Stomach (tissue), 9 donors: ENCODE data around the gene RAPH1. TPM values are rescaled to one million over a fixed set of nuclear protein-coding genes. Genes with fewer than 3 reads are reported as not detected.

Experiments used
- DNase-seq, 2 donors: peaks; one replicate each; pipeline versions ENCODE4 v3.0.0 to v3.0.0-alpha.2; 2013 to 2019
- H3K27ac ChIP-seq, 5 donors: fragments of 200-600 bp in 4 of 5; sonication (generic) in 4 of 5; one replicate each; pipeline ENCODE4 v1.5.1; 2013 to 2019; ENCODE audit warnings: mild to moderate bottlenecking in 1 of 5, moderate library complexity in 1 of 5
- H3K27me3 ChIP-seq, 3 donors: fragments of 200-600 bp; sonication (generic); one replicate each; pipeline ENCODE4 v1.5.1; 2017 to 2019; ENCODE audit warnings: mixed run types in 1 of 3
- H3K36me3 ChIP-seq, 4 donors: fragments of 200-600 bp; sonication (generic); 1 replicate in 3 of 4; 2 replicates in 1 of 4; pipeline ENCODE4 v1.5.1; 2016 to 2019
- H3K4me1 ChIP-seq, 4 donors: fragments of 200-600 bp; sonication (generic); one replicate each; pipeline ENCODE4 v1.5.1; 2016 to 2019
- H3K4me3 ChIP-seq, 4 donors: fragments of 200-600 bp; sonication (generic) in 3 of 4; one replicate each; pipeline ENCODE4 v1.5.1; 2016 to 2019; ENCODE audit warnings: mild to moderate bottlenecking in 1 of 4
- H3K9me3 ChIP-seq, 4 donors: fragments of 200-600 bp; sonication (generic); one replicate each; pipeline ENCODE4 v1.5.1; 2016 to 2019
- EP300 ChIP-seq: sonication (generic); formaldehyde crosslinking; IDR thresholded peaks from one replicate; pipeline ENCODE4 v1.6.1; 2017; ENCODE audit warnings: antibody characterized with exemption
- POLR2A ChIP-seq, 4 donors: fragments of 450-650 bp; IDR thresholded peaks; one replicate each; pipeline ENCODE4 v1.6.1; 2016; ENCODE audit warnings: antibody characterized with exemption in 4 of 4, control low read depth in 2 of 4, mild to moderate bottlenecking in 1 of 4, moderate library complexity in 1 of 4
- POLR2AphosphoS5 ChIP-seq, 3 donors: sonication (generic); formaldehyde crosslinking; IDR thresholded peaks; one replicate each; pipeline ENCODE4 v1.6.1; 2016; ENCODE audit warnings: antibody characterized with exemption in 3 of 3
- WGBS, 5 donors: extraction: QIAGEN DNeasy Blood & Tissue Kit in 3 of 5; methylation state at CpG; one replicate each; pipeline versions ENCODE4 v1.1.5 to v1.1.7; 2013 to 2018; 5-methylcytosine and 5-hydroxymethylcytosine counted together
- intact Hi-C: fragments of 100-400 bp; cut with DNase I; formaldehyde crosslinking; loops from one replicate; pipeline ENCODE4 v1.15.1; 2023; ENCODE audit warnings: low total_unique reads
- polyA plus RNA-seq, 3 donors: library from polyadenylated mRNA; stranded (reverse); fragments of 200-250 nt; gene quantifications; one replicate each; pipeline ENCODE4 v1.2.3, GENCODE V29; 2013
- total RNA-seq, 5 donors: library from RNA; depleted of rRNA; stranded (reverse); fragments of >200 nt; gene quantifications; one replicate each; pipeline versions ENCODE4 v1.1.0 to v1.2.3, GENCODE V29; 2014 to 2016
- TF ChIP-seq, protein P1 (sequence below), 7 experiments: fragments of 450-650 bp in 4 of 7; fragments of 200-600 bp in 3 of 7; sonication (generic) in 3 of 7; IDR thresholded peaks; one replicate each; pipeline ENCODE4 v1.5.1; 2016 to 2019; ENCODE audit warnings: antibody characterized with exemption in 7 of 7, control low read depth in 2 of 7, mild to moderate bottlenecking in 1 of 7
- donor health status: healthy with polysubstance abuse.
- donor health status: Bipolar disorder and iron deficiency.
- donor health status: healthy.

RAPH1 gene
- total and polyA plus RNA-seq, 8 donors, result 2.5 to 1,062 (median 17.7) TPM

DNA sequence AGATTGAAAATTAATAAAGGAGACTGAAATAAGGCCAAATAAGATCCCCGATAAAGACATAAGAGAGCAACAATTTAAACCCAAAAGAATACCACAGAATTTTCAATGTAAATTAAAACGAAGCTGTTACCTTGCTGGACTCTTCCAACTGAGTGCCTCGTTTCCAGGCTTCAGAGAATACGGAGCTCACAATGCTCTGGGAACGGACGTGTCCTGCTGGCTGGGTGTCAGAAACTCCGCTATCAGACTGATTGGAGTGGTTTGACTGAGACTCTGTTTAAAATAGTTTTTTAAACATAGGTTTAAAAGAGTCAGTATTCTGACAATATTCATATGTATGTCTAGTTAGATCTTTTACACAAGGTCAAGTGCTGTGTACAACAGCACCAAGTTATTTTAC, 90.4 kb downstream of the RAPH1 start:
- no peak for DNase-seq
- H3K27ac ChIP-seq, result no peak overlapping the region
- whole genome bisulfite sequencing, 5 donors, result 40 to 70% (median 52%) methylated on average over 7 of the region's 7 CpGs
- intact Hi-C loops, result no loop called here
- H3K27me3 ChIP-seq, result no peaks in the 10 kb centered on the region
- no peak for TF ChIP-seq EP300
- no peaks in the 10 kb centered on the region for H3K4me1 ChIP-seq
- no peak overlapping the region for H3K4me3 ChIP-seq
- H3K9me3 ChIP-seq, result no peaks in the 10 kb centered on the region
- H3K36me3 ChIP-seq, result peaks cover 10 to 100% (median 95%) of the 10 kb centered on the region in 4 donors

DNA sequence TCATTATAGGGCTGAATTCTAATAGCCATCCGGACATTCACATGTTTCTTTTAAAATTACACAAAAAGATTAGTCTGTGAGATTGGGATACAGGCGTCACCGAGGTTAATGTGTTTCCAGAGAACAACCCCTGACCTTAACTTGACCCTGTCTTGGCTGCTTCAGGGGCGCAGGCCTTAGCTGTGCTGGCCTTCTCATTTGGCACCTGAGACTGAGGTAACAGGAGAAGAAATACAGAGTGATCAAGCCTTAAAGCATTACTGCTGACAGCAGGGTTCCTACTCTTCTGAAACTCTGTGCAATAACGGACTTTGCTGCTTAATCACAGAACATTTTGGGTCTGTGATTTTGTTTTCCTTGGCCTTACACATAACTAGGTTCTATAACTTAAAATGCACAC, 92.6 kb downstream of the RAPH1 start:
- Histone ChIP-seq H3K36me3 (peaks cover 17 to 100% (median 94%) of the 10 kb centered on the region in 4 donors), H3K27me3 (no peaks in the 10 kb centered on the region)

DNA sequence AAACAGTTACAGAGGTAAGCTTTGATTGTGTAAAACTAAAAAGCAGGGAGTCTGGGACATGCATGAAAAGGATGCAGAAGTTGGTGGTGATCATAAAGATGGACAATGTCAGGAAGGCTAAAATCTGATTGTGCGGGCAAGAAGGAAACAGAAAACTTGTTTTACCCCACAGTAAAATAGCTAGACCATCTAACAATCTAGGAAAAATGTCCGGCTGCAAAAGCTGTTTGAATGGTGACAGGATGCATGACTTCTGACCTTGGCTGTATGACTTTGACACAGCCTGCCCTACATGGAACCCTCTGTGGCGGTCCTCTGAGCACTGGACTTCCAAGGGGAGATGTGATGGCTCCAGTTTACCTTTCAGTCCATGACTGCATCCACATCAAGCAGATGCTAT, 93.6 kb downstream of the RAPH1 start:
- Histone ChIP-seq H3K4me3 (no peak overlapping the region), H3K36me3 (peaks cover 17 to 100% (median 93%) of the 10 kb centered on the region in 4 donors), H3K4me1 (no peaks in the 10 kb centered on the region), H3K27ac (no peak overlapping the region), H3K9me3 (no peaks in the 10 kb centered on the region), H3K27me3 (no peaks in the 10 kb centered on the region)
- 80 to 89% (median 86%) methylated on average over 3 of the region's 3 CpGs for WGBS, 5 donors
- intact Hi-C loops, result no loop called here
- TF ChIP-seq POLR2A (IDR thresholded peaks at IDR 0.05) (no peak), POLR2AphosphoS5 (IDR thresholded peaks at IDR 0.05) (no peak), EP300 (no peak)
- TF ChIP-seq, protein P1, sequence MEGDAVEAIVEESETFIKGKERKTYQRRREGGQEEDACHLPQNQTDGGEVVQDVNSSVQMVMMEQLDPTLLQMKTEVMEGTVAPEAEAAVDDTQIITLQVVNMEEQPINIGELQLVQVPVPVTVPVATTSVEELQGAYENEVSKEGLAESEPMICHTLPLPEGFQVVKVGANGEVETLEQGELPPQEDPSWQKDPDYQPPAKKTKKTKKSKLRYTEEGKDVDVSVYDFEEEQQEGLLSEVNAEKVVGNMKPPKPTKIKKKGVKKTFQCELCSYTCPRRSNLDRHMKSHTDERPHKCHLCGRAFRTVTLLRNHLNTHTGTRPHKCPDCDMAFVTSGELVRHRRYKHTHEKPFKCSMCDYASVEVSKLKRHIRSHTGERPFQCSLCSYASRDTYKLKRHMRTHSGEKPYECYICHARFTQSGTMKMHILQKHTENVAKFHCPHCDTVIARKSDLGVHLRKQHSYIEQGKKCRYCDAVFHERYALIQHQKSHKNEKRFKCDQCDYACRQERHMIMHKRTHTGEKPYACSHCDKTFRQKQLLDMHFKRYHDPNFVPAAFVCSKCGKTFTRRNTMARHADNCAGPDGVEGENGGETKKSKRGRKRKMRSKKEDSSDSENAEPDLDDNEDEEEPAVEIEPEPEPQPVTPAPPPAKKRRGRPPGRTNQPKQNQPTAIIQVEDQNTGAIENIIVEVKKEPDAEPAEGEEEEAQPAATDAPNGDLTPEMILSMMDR (IDR thresholded peaks at IDR 0.05), result no peak
- no peak for DNase-seq

More for the DNA sequence above, 92.6 kb downstream of the RAPH1 start:
- Histone ChIP-seq H3K4me1 (no peaks in the 10 kb centered on the region), H3K9me3 (no peaks in the 10 kb centered on the region), H3K4me3 (no peak overlapping the region), H3K27ac (no peak overlapping the region)
- 47 to 63% (median 55%) methylated on average over 5 of the region's 5 CpGs for WGBS, 5 donors
- intact Hi-C loops, result no loop called here
- no peak for TF ChIP-seq POLR2AphosphoS5 (IDR thresholded peaks at IDR 0.05)
- TF ChIP-seq EP300, result no peak
- TF ChIP-seq POLR2A (IDR thresholded peaks at IDR 0.05), result no peak
- TF ChIP-seq, protein P1 (IDR thresholded peaks at IDR 0.05), result no peak
- DNase-seq, result no peak

DNA sequence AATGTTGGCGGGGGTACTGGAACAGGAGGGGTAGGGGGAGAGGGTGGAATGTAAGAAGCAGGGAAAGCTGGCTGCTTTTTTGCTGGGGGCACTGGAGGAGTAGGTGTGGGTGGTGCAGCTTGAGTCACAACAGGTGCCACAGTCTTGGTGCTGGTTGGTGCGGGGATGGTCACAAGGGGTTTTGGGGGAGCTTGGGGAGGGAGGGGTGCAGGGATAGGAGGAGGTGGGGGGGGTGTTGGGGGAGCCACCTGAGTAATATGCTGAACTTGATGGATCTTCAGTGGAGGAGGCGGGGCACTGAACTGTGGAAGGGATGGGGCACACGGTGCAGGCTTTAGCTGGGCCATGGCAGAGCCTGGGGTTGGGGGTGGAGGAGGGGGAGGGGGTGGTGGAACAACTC, 94.4 kb downstream of the RAPH1 start:
- Histone ChIP-seq H3K4me3 (no peak overlapping the region), H3K36me3 (peaks cover 17 to 93% (median 89%) of the 10 kb centered on the region in 4 donors), H3K9me3 (no peaks in the 10 kb centered on the region), H3K4me1 (no peaks in the 10 kb centered on the region), H3K27ac (no peak overlapping the region), H3K27me3 (no peaks in the 10 kb centered on the region)
- 80 to 90% (median 86%) methylated on average over 4 of the region's 4 CpGs for WGBS, 5 donors
- no peak for TF ChIP-seq POLR2AphosphoS5 (IDR thresholded peaks at IDR 0.05)
- TF ChIP-seq EP300, result no peak
- TF ChIP-seq, protein P1 (IDR thresholded peaks at IDR 0.05), result no peak
- no peak for TF ChIP-seq POLR2A (IDR thresholded peaks at IDR 0.05)
- no peak for DNase-seq
- intact Hi-C loops, result no loop called here

DNA sequence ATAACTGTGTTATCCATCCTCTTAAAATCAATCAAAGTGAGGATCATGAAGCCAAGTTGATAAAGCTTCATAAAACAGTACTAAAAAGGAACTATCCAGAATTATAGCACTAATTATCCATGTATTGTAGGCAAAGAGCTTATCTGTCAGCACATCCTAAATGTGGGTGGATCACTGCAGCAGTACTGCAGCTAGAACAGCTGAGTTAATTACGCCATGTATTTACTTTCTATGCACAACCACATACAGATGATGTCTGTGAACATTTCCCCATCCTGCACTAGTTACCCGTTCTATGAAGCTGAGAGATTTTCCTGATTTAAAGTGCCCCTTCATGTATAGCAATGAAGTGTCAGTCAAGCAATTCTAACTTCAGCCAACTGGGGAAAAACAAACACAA, 96.6 kb downstream of the RAPH1 start:
- Histone ChIP-seq H3K36me3 (peaks cover 14 to 73% (median 71%) of the 10 kb centered on the region in 4 donors), H3K9me3 (no peaks in the 10 kb centered on the region), H3K27ac (no peak overlapping the region), H3K4me1 (peaks cover 0 to 3% (median 0%) of the 10 kb centered on the region in 4 donors), H3K27me3 (no peaks in the 10 kb centered on the region), H3K4me3 (no peak overlapping the region)
- no peak for DNase-seq
- intact Hi-C loops, result no loop called here
- TF ChIP-seq, protein P1 (IDR thresholded peaks at IDR 0.05), result no peak
- TF ChIP-seq POLR2A (IDR thresholded peaks at IDR 0.05), result no peak
- no peak for TF ChIP-seq EP300
- TF ChIP-seq POLR2AphosphoS5 (IDR thresholded peaks at IDR 0.05), result no peak
- 76 to 84% (median 80%) methylated on average over 2 of the region's 2 CpGs for WGBS, 5 donors
